H1 (cell line): ENCODE measurements around the gene GPS1. TPM values are rescaled to one million over a fixed set of nuclear protein-coding genes. Genes with fewer than 3 reads are reported as not detected.

Experiments used
- CBX5 ChIP-seq: fragments of 300-800, 300-1000 bp; sonication (generic); IDR thresholded peaks from 2 replicates; pipeline ENCODE4 v1.7.1; 2016; ENCODE audit warnings: antibody characterized with exemption, low read length, low read depth
- CHD7 ChIP-seq: fragments of 300-600 bp; sonication (generic); IDR thresholded peaks from 2 replicates; pipeline ENCODE4 v1.7.1; 2012; ENCODE audit warnings: low read length, moderate library complexity, mild to moderate bottlenecking, inconsistent platforms; ENCODE audit not compliant: insufficient replicate concordance
- CTCF ChIP-seq, 3 experiments: IDR thresholded peaks; 1 replicate in 2 of 3; 2 replicates in 1 of 3; pipeline versions ENCODE4 v1.5.1 to v1.6.1; 2011; ENCODE audit warnings: low read length in 3 of 3, mild to moderate bottlenecking in 3 of 3, inconsistent platforms in 2 of 3, low read depth in 1 of 3, moderate library complexity in 1 of 3; ENCODE audit not compliant: insufficient read depth in 1 of 3; ENCODE audit errors: control extremely low read depth in 1 of 3
- MAX ChIP-seq: IDR thresholded peaks from 2 replicates; pipeline ENCODE4 v1.6.1; 2012; ENCODE audit warnings: inconsistent platforms
- PHF8 ChIP-seq: fragments of 200-600 bp; sonication (generic); conservative IDR thresholded peaks from 2 replicates; pipeline ENCODE4 v1.7.1; 2012; ENCODE audit warnings: low read depth, mild to moderate bottlenecking, inconsistent platforms, low read length, moderate library complexity
- SP1 ChIP-seq: IDR thresholded peaks from 2 replicates; pipeline ENCODE4 v1.6.1; 2011; ENCODE audit warnings: low read depth, low read length
- polyA plus RNA-seq, 7 experiments: library from polyadenylated mRNA; depleted of rRNA in 3 of 7; stranded (reverse) in 5 of 7; unstranded in 2 of 7; fragments of >200 nt in 5 of 7; fragments of 200-250 nt in 2 of 7; gene quantifications; 1 replicate in 5 of 7; 2 replicates in 1 of 7; 4 replicates in 1 of 7; pipeline versions ENCODE4 v1.2.1 to v1.2.3, GENCODE V29; 2011 to 2013; ENCODE audit warnings: missing spikeins in 2 of 7, mixed read lengths in 2 of 7
- total RNA-seq: library from RNA; stranded (reverse); fragmentation: NEBNext Ultra II Directional; extraction: Animal tissue kit (Norgen Biotek cat#: 25700); gene quantifications from 2 replicates; pipeline ENCODE4 v1.2.1, GENCODE V29; 2021

Gene GPS1
- total and polyA plus RNA-seq, 2 of the 8 experiments (the other 6 are each of a cell fraction or from before 2014, with no cell fraction given): 153 to 277 TPM

- TF ChIP-seq CTCF (IDR thresholded peaks at IDR 0.05; ENCODE audit: control extremely low read depth in 1 of 3, insufficient read depth in 1 of 3, low read depth in 1 of 3, low read length in 3 of 3) (no peak), CBX5 (no peak), SP1 (no peak), PHF8 (no peak), CHD7 (no peak), MAX (no peak)
These were observed 35.5 kb downstream of the GPS1 start (continued) for GRCh38 chr17:82086941-82087906.
